ENCODE measurements around the gene ARF3. TPM values are rescaled to one million over a fixed set of nuclear protein-coding genes. Genes with fewer than 3 reads are reported as not detected.

Gene ARF3
- total and polyA plus RNA-seq, 2 donors (not counting 1 experiment from before 2014, with no cell fraction given), result 31.7 to 77.5 TPM

DNA sequence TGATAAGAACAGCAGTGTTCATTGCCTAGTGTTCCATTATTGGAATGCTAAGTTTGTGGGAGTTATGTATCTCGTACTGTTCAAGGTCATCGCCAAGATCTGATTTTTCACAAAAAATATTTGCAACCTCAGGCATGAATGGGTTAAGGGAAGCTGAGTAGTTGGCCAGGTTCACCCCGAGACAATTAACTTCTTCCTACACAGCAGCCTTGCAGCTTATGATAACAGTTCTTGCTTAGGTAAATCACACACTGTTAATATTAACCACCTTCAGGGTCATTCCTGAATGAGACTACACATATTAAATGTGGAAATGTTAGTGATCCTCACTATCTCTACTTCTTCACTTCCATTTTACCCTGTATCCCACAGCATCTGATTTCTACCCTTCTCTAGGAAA lies 50.0 kb downstream of the ARF3 start:
- H2AFZ ChIP-seq (ENCODE audit: insufficient read depth, low read depth, low read length, poor library complexity, severe bottlenecking), result no peak overlapping the region
- peaks cover 11 to 12% of the 10 kb centered on the region in 2 donors for H3K4me1 ChIP-seq (ENCODE audit: control insufficient read depth in 2 of 2, insufficient read depth in 2 of 2, low read length in 2 of 2)
- no peak overlapping the region for H3K27ac ChIP-seq (ENCODE audit: low read length in 2 of 2)
- ATAC-seq (ENCODE audit: low read depth) (no peak), DNase-seq (no peak)
- H3K79me2 ChIP-seq (ENCODE audit: control insufficient read depth, insufficient read depth, low read length), result no peaks in the 10 kb centered on the region
- H3K4me3 Mint-ChIP-seq, result no peak overlapping the region
- WGBS (ENCODE audit: insufficient coverage), result no CpG with 5 or more reads among the region's 3 CpGs
- H3K9me3 ChIP-seq (ENCODE audit: control extremely low read depth in 1 of 3, control insufficient read depth in 2 of 3, insufficient read depth in 1 of 3, low read length in 2 of 3), result no peaks in the 10 kb centered on the region
- intact Hi-C loops (cut with micrococcal nuclease), result no loop called here
- H3K4me2 ChIP-seq (replicated peaks; ENCODE audit: low read depth, low read length, poor library complexity, severe bottlenecking), result no peak overlapping the region
- peaks cover 7% of the 10 kb centered on the region for H3K4me1 Mint-ChIP-seq
- no peak overlapping the region for H3K4me3 ChIP-seq (ENCODE audit: control extremely low read depth in 1 of 5, extremely low read depth in 1 of 5, insufficient read depth in 1 of 5, low read depth in 2 of 5, low read length in 4 of 5)
- CTCF ChIA-PET, result interaction anchor here (1.2 kb wide), 1 partner anchor 18 kb away, joined by 4 read pairs; no protein-coding TSS in a partner anchor
- H3K36me3 ChIP-seq (replicated peaks in 1 of 2; ENCODE audit: control extremely low read depth in 1 of 2, control insufficient read depth in 1 of 2, extremely low read depth in 1 of 2, insufficient read depth in 2 of 2, low read length in 1 of 2), result no peaks in the 10 kb centered on the region
- H4K20me1 ChIP-seq (ENCODE audit: control insufficient read depth, insufficient read depth, low read length, poor library complexity, severe bottlenecking), result no peaks in the 10 kb centered on the region
- no peak overlapping the region for H3K9ac ChIP-seq (ENCODE audit: low read length)
- H3K9me3 Mint-ChIP-seq (ENCODE audit: insufficient read depth), result no peaks in the 10 kb centered on the region
- H3K27ac Mint-ChIP-seq, result no peak overlapping the region
- H3K27me3 Mint-ChIP-seq, result peaks cover 24% of the 10 kb centered on the region
- peaks cover 0 to 5% (median 2%) of the 10 kb centered on the region in 4 experiments for H3K27me3 ChIP-seq (replicated peaks in 1 of 4; ENCODE audit: control extremely low read depth in 1 of 4, control insufficient read depth in 3 of 4, insufficient read depth in 4 of 4, low read length in 3 of 4)
- TF ChIP-seq EZH2 (IDR thresholded peaks at IDR 0.05; ENCODE audit: borderline replicate concordance, insufficient read depth, low read depth, low read length, poor library complexity, severe bottlenecking), result no peak
- TF ChIP-seq, protein P1, sequence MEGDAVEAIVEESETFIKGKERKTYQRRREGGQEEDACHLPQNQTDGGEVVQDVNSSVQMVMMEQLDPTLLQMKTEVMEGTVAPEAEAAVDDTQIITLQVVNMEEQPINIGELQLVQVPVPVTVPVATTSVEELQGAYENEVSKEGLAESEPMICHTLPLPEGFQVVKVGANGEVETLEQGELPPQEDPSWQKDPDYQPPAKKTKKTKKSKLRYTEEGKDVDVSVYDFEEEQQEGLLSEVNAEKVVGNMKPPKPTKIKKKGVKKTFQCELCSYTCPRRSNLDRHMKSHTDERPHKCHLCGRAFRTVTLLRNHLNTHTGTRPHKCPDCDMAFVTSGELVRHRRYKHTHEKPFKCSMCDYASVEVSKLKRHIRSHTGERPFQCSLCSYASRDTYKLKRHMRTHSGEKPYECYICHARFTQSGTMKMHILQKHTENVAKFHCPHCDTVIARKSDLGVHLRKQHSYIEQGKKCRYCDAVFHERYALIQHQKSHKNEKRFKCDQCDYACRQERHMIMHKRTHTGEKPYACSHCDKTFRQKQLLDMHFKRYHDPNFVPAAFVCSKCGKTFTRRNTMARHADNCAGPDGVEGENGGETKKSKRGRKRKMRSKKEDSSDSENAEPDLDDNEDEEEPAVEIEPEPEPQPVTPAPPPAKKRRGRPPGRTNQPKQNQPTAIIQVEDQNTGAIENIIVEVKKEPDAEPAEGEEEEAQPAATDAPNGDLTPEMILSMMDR (IDR thresholded peaks at IDR 0.05), result no peak
- POLR2A ChIA-PET, result no interaction called here

DNA sequence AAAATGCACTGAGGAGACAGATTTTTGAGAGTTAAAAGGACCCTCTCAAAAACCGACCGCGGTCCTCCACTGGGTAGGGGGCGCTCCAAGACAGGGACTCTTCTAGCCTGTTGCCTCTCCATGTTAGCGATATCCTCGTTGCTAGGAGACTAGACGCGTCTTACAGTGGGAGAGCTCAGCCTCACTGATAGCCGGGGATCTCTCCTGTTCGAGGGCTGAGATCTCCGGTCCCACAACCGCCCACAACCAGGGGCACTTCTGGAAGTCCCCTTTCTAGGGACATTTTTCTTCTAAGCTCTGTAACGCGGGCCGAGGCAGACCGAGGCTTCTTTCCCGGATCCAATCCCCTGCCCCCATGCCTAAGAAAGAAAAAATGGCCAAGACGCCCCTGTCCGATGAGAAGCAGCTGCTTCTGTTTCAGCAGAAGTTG lies 53.3 kb downstream of the ARF3 start:
- WGBS (ENCODE audit: insufficient coverage), result under 1% methylated on average over 12 of the region's 19 CpGs
- H3K27ac Mint-ChIP-seq, result no peak overlapping the region
- Histone ChIP-seq H3K36me3 (replicated peaks in 1 of 2; ENCODE audit: control extremely low read depth in 1 of 2, control insufficient read depth in 1 of 2, extremely low read depth in 1 of 2, insufficient read depth in 2 of 2, low read length in 1 of 2) (no peaks in the 10 kb centered on the region), H3K9ac (ENCODE audit: low read length) (peak overlapping the region; percentile 52), H4K20me1 (ENCODE audit: control insufficient read depth, insufficient read depth, low read length, poor library complexity, severe bottlenecking) (no peaks in the 10 kb centered on the region), H3K4me1 (ENCODE audit: control insufficient read depth in 2 of 2, insufficient read depth in 2 of 2, low read length in 2 of 2) (peaks cover 11 to 12% of the 10 kb centered on the region in 2 donors), H2AFZ (ENCODE audit: insufficient read depth, low read depth, low read length, poor library complexity, severe bottlenecking) (peak overlapping the region; percentile 67), H3K27ac (ENCODE audit: low read length in 2 of 2) (no peak overlapping the region), H3K79me2 (ENCODE audit: control insufficient read depth, insufficient read depth, low read length) (no peaks in the 10 kb centered on the region), H3K9me3 (ENCODE audit: control extremely low read depth in 1 of 3, control insufficient read depth in 2 of 3, insufficient read depth in 1 of 3, low read length in 2 of 3) (no peaks in the 10 kb centered on the region), H3K27me3 (replicated peaks in 1 of 4; ENCODE audit: control extremely low read depth in 1 of 4, control insufficient read depth in 3 of 4, insufficient read depth in 4 of 4, low read length in 3 of 4) (peaks cover 0 to 5% (median 2%) of the 10 kb centered on the region in 4 experiments), H3K4me2 (replicated peaks; ENCODE audit: low read depth, low read length, poor library complexity, severe bottlenecking) (peak overlapping the region; percentile 80), H3K4me3 (ENCODE audit: control extremely low read depth in 1 of 5, extremely low read depth in 1 of 5, insufficient read depth in 1 of 5, low read depth in 2 of 5, low read length in 4 of 5) (peak overlapping the region in 4 of 5 experiments; percentile 11 to 49 (median 40))
- peaks cover 19% of the 10 kb centered on the region for H3K27me3 Mint-ChIP-seq
- peaks cover 7% of the 10 kb centered on the region for H3K4me1 Mint-ChIP-seq
- no peaks in the 10 kb centered on the region for H3K9me3 Mint-ChIP-seq (ENCODE audit: insufficient read depth)
- TF ChIP-seq, protein P1 (IDR thresholded peaks at IDR 0.05), result peak; percentile 60
- no peak for TF ChIP-seq EZH2 (IDR thresholded peaks at IDR 0.05; ENCODE audit: borderline replicate concordance, insufficient read depth, low read depth, low read length, poor library complexity, severe bottlenecking)
- CTCF ChIA-PET, result interaction anchor here (0.6 to 2.6 kb wide), 10 partner anchors 13 to 208 kb away, joined by 3 to 25 read pairs (median 5); partner anchors contain the start of genes DDX23, FKBP11 and RND1
- peak; percentile 84 for DNase-seq
- H3K4me3 Mint-ChIP-seq, result peak overlapping the region; percentile 83
- intact Hi-C loops (cut with micrococcal nuclease), result loop anchor here (2.0 to 5.0 kb wide), 2 partner anchors 21 to 33 kb away; partner anchors contain the start of gene FKBP11
- ATAC-seq (ENCODE audit: low read depth), result peak; percentile 91
- POLR2A ChIA-PET, result interaction anchor here (0.7 kb wide), 1 partner anchor 116 kb away, joined by 3 read pairs; no protein-coding TSS in a partner anchor
